Endometrial microvascular endothelial cells (primary cell): ENCODE results near the gene ZDHHC11. TPM values are rescaled to one million over a fixed set of nuclear protein-coding genes. Genes with fewer than 3 reads are reported as not detected.
"Not testable (repeated sequence)": the region's sequence is repeated elsewhere in the genome, so short reads cannot be mapped to it uniquely, and the experiment has no call there.

Experiments used
- in situ Hi-C: cut with HindIII; loops from 2 replicates; pipeline ENCODE4 v1.10.0; 2017; ENCODE audit warnings: low sequenced_read_pairs, low pct_unique_long_range_greater_than_20kb; ENCODE audit errors: inconsistent ontology term
- total RNA-seq: library from RNA; depleted of rRNA; stranded (reverse); fragments of >200 nt; gene quantifications from one replicate; pipeline ENCODE4 v1.2.3, GENCODE V29; 2015; ENCODE audit errors: inconsistent ontology term

ZDHHC11 gene
- total RNA-seq, 1 donor from 2014 or later, result not detected

DNA sequence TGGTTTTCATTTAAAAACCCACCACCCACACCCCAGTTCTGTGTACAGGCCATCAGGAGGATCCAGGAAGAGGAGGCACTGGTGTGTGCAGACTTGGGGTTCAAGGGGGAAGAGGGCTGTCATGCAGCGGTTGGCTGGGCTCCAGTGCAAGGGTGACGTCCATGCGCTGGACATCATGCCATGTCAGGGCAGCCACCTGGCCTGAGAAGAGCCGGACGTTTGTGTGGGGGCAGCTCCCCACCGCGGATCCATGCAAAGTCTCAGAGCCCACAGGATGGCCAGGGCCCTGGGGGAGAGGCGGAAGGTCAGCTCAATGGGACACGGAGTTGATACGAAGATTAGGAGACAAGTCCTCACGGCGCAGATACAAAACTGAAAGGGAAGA, 30.8 kb upstream of the ZDHHC11 start:
- in situ Hi-C loops, result no loop called here

- in situ Hi-C loops, result no loop called here
Measured at GRCh38 chr5:880816-881550, 30.2 kb upstream of the ZDHHC11 start.

- in situ Hi-C loops, result not testable (repeated sequence)
Measured at GRCh38 chr5:878677-879076, 27.9 kb upstream of the ZDHHC11 start.

DNA sequence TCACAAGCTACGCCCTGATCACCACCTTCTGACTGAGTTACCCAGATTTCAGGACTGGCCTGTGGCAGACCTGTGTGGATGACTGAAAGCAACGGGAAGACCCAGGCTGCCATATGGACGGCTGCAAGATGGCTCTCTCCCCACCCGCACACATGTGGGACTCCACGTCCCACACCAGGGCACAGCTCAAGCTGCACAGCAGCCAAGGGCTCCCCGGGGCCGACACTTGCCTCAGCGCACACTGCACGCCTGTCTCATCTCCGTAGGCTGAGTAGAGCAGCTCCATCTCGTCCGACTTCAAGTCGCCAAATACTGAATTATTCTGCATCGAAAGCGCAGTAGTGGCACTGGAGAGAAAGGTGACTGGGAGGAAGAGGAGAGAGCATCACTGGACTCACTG, 27.3 kb upstream of the ZDHHC11 start:
- in situ Hi-C loops, result no loop called here

- in situ Hi-C loops, result no loop called here
Measured at GRCh38 chr5:876398-877365, 25.9 kb upstream of the ZDHHC11 start.

DNA sequence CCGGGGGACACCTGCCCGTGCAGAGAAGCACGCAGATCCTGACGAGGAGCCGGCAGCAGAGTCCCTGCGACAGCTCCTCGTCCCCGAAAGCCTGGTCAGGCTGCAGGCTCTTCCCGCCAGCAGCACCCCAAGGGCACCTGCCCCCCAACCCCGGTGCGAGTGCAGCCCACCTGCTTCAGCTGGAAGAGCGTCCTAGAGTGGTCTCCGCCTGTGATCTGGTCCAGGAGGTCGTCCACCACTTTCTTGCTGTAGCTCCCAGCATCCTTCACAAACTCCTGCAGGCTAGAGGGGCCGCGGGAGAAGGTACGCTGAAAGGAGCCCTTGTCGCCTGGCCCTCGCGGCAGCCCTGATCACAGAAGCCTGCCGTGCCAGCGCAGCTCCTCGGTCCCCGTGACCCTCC, 25.1 kb upstream of the ZDHHC11 start:
- in situ Hi-C loops, result no loop called here

DNA sequence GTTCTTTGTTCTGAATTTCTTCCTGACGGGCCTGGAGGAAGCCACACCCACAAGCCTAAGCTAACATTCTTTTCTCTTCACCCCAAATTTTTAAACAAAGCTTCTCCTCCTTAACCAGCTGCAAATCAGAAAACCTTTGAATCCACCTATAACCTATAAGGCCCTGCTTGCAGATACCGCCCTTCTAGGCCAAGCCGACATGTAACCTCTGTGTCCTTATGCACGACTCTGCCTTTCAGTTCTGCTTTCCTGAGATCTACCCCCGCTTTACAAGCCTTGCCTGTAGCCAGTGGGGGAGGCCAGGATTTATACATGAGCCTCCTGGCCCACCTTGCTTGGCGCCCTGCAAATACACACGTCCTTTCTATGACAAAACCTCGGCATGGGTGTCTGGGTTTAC, 22.5 kb upstream of the ZDHHC11 start:
- in situ Hi-C loops, result no loop called here

GRCh38 chr5:872301-872700, 21.5 kb upstream of the ZDHHC11 start:
- in situ Hi-C loops, result no loop called here

GRCh38 chr5:871596-872298, 21.0 kb upstream of the ZDHHC11 start:
- in situ Hi-C loops, result no loop called here

DNA sequence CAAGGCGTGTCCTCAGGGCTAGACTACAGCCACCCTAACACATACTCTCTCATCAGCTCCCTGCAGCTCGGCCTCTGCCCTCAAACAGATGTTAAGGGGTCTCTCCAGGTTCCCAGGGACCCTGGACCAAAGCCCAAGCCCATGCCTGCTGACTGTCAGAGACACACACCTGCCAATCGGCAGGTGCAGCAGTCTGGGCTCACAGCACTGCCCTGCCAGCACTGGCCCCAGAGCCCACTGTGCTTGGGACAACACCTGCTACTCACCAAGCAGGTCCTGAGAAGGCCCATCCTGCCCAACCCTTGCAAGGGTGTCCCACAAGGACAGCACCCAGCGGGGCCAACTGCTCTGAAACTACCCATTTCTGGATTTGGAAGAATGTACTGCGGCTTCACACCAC, 20.2 kb upstream of the ZDHHC11 start:
- in situ Hi-C loops, result no loop called here

GRCh38 chr5:868428-869135, 17.8 kb upstream of the ZDHHC11 start:
- in situ Hi-C loops, result no loop called here

DNA sequence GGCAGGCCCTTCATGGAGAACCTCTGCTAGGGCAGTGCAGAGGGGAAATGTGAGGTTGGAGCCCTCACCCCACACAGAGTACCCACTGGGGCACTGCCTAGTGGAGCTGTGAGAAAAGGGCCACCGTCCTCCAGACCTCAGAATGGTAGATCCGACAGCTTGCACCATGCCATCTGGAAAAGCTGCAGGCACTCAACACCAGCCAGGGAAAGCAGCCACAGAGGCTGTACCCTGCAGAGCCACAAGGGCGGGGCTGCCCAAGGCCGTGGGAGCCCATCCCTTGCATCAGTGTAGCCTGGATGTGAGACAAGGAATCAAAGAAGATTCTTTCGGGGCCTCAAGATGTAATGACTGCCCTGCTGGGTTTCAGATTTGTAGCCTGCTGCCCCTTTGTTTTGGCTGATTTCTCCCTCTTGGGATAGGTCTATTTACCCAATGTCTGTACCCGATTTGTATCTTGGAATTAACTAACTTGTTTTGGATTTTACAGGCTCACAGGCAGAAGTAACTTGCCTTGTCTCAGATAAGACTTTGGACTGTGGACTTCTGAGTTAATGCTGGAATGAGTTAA, 16.6 kb upstream of the ZDHHC11 start:
- in situ Hi-C loops, result no loop called here

DNA sequence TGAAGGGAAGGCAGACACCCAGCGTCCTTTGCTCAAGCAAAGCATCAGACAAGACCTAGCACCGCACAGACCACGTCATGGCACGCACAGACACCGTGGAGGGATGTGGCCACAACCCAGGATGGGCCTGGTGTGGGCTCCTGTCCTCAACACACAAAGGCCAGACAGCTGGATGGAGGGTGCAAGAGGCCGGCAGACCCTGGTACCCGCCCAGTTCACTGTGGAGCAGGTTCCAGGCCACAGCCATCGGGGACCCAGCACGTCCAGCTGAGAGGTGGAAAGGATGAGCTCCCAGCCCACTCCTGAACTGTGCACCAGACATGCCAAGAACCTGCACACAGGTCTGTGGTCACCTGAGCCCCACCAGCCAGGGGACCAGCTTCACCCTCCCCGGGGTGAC, 15.0 kb upstream of the ZDHHC11 start:
- in situ Hi-C loops, result no loop called here

DNA sequence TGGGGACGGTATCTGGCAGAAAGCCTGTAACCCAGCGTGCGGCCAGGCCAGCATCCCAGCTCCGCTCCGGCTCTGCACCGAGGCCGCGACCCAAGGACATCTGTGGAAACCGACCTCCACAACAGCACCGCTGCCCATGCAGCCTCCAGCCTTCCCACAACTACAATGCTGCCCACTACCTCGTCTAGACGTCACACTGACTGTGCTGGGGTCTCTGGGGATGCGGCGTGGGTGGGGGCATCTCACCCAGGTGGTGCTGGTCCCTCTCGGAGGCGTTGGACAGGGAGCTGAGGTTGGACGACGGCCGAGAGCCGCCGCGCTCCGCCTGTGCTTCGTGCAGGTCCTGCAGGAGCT, 14.4 kb upstream of the ZDHHC11 start:
- in situ Hi-C loops, result no loop called here

GRCh38 chr5:864492-865167, 13.8 kb upstream of the ZDHHC11 start:
- in situ Hi-C loops, result no loop called here

DNA sequence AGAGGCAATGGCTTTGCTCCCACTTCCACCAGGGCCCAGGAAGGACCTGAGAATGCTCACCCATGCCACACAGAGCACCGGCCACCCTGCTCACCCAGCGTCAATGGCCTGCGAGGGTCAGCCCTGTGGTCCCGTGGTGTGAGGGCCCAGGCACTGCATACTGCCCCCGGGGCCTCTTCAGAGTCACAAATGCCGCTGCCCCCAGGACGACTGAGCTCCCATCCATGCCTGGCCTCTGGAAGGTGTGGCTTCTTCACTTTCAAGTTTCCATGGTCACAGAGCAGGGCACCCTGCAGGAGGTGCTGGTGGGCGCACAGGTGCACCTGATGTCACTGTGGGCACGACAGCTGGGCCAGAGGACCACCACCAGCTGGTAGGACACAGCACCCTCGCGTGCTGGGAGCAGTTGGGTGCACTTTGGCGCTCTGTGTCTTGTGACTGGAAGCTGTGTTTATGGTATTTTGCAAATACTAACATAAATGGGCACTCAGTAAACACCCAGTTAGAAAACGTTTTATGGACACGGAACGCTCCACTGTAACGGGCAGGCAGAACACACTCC, 12.5 kb upstream of the ZDHHC11 start:
- in situ Hi-C loops, result no loop called here

GRCh38 chr5:862367-863243, 11.8 kb upstream of the ZDHHC11 start:
- in situ Hi-C loops, result no loop called here
